NCI-H524 treated with DMSO at 0.1 percent for 48 hours (cell line): ENCODE results near the gene SPECC1L.
"Not testable (repeated sequence)": the region's sequence is repeated elsewhere in the genome, so short reads cannot be mapped to it uniquely, and the experiment has no call there.

Experiments used
- DNase-seq: peaks from one replicate; lab custom pipeline; 2025; lab: John Stamatoyannopoulos, UW

The SPECC1L gene

GRCh38 chr22:24245584-24246561 is 24.8 kb upstream of the SPECC1L start:
- not testable (repeated sequence) for DNase-seq

DNA sequence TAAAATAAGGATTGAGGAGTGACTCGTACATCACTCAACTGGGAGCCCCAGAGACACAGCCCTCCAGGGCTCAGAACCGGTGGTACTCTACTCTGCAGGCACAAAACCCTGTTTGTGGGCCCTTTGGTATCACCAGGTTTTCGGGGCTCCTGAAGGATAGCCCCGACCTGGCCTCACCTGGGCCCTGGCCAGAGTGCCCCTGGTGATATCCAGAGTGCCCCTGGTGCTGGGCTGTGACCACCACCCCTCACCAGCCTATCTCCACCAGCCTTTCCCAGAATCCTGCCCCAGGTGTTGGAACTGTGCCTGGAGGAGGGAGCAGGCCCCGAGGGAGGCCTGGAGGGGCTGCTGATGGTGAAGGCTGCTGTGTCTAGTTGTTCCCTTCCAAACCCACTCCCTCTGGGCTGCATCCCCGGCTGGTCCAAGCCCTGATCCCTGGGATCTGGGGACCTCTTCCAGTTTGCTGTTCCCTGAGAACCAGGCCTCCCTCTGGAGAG is 23.6 kb upstream of the SPECC1L start:
- DNase-seq: no peak

DNA sequence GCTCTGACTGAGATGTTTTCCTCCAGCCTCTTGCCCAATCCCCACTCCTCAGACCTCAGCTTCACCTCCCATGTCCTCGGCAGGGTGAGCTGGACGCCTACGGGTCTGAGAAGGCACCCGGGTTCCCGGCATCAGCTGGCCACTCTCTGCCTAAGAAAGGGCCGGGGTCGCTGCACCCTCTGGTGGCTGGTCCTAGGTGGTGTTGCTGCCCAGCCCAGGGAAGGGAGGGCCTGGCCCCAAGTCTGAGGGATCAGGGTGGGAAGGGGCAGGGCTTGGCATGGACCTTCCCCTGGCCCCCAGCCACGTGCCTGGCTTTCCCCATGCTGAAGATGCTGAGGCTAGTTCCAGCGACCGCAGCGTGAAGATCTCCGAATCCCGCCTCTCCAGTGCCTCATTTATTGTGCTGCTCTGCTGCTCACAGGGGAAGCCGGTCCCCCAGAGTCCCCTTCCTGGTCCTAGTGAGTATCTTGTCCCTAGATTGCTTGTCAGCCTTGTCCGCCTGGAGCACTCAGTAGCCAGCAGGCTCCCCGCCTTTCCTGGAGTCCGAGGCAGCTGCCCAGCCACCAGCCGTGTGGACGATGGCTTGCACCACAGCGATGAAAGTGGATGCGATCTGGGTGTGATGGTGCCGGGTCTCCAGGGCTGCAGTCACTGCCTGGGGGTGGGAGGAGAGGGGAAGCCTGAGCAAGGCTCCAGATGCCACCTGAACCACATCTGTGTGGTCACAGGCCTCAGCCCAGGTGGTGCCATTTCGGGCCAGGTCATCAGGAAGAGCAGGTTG is 22.9 kb upstream of the SPECC1L start:
- DNase-seq: no peak

DNA sequence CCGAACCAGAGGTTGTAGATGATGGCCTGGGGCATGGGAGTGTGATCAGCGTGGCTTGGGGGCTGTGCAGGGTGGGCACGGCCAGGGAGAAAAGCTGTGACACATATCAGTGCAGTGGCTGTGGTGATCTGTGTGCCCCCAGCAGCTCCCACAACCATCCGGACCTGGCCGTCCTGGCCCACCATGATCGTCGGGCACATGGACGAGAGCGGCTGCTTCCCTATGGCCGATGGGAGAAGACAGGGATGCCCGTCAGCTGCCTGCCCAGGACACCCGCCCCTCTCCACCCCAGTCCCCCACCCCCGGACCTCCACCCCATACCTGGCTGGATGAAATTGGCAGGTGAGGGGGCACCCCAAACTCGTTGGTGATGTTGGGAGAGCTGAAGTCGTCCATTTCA is 22.0 kb upstream of the SPECC1L start:
- not testable (repeated sequence) for DNase-seq

GRCh38 chr22:24249413-24249812 is 21.2 kb upstream of the SPECC1L start:
- not testable (repeated sequence) for DNase-seq

- not testable (repeated sequence) for DNase-seq
Observed at GRCh38 chr22:24251286-24251685, 19.3 kb upstream of the SPECC1L start.

- not testable (repeated sequence) for DNase-seq
Observed at GRCh38 chr22:24253126-24253525, 17.5 kb upstream of the SPECC1L start.

DNA sequence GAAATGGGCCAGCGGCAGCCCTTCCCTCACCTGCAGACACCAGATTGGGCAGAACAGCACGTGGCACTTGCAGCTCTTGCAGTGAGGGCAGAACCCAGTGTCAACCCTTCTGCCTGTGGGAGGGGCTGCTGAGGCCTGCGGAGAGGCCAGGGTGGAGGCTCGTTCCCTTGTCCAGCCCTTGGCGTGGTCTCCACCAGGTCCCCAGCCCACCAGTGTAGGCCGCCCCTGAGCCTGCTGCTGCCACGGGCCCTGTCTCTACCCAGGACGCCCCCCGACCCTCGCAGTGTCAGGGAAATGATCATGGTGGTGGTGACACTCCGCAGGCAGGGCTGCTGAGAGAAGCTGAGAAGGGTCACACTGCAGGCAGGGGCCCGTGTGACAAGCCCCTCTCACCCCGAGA is 14.5 kb upstream of the SPECC1L start:
- DNase-seq: not testable (repeated sequence)

DNA sequence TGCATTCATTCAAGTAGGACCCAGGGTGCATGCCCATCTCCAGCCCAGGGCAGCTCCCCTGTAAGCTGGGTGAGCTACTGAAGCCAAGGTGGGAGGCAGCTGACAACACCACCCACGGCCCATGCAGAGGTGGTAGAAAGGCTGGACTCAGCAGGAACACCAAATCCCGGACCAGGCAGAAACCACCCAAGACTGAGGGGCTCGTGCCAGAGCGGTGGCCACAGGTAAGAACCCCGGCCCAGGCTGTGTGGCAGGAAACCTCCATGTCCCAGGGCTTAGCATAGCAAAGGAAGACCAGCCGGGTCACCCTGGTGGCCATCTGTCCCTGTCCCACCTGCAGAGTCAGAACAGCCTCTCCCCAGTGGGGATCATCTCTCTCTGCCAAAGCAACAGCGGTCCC is 13.9 kb upstream of the SPECC1L start:
- DNase-seq: not testable (repeated sequence)

DNA sequence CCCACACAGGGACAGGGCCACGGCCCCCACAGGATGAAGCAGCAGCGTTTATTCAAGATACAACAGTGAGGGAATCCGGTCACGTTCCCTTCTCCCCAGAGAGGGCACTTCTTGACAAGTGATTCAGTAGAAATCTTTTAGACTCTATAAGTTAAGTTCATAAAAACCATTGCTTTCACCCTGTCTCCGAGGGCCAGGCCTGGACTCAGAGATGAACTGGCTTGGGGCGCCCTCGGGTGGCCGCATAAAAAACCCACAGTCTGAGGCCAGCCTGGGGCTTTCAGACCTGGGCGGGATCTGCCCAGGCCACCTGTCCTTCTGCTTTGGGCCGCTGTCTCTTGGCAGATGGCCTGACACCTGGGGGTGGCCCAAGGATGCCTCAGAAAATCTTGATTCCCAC is 11.2 kb upstream of the SPECC1L start:
- peak; percentile 72 for DNase-seq

DNA sequence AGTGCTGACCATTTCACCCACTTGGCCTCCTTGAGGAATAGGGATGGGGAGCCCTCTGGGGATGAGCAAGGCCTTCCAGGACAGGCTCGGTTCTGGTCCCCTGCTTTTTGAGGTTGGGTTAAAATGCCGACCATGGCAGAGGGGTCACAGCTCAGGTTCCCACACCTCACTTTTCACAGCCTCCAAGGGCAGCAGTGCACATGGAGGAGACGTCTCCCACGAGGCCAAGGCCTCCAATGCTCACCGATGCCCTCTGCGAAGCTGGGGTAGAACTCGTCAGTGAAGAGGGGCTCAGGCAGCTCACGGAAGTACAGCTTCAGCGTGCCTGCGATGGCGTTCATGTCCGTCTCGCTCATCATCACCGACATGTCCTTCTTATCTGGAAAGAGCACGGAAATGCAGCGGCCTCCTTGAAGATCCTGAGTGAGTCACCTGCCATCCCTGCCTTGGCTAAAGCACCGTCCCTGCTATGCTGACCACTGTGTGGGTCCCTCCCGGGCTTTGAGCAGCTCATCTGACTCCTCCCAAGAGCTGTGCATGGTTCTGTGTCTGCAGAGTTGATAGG is 8.4 kb upstream of the SPECC1L start:
- DNase-seq: not testable (repeated sequence)

GRCh38 chr22:24263479-24263878 is 7.2 kb upstream of the SPECC1L start:
- DNase-seq: not testable (repeated sequence)

- DNase-seq: not testable (repeated sequence)
Observed at GRCh38 chr22:24264329-24264896, 6.2 kb upstream of the SPECC1L start.

DNA sequence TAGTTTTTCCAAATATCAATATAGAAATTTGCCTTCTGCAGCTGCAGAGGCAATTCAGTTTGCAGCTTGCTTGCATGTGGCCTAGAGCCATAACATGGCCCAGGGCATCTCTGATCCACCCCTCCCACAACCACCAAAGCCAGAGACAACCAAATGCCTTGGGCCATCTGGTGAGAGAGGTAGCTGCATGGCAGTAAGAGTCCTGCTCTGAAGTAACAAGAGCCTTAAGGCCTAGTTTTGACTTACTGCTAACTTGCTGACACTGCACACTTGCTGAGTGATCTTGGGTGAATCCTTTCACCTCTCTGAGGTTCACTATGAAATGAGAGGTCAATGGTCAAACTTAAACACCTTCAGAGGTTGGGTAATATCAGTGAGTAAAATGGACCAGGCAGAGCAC is 4.9 kb upstream of the SPECC1L start:
- DNase-seq: no peak

GRCh38 chr22:24266495-24266894 is 4.1 kb upstream of the SPECC1L start:
- DNase-seq: not testable (repeated sequence)

GRCh38 chr22:24271386-24271854 is 789 bp downstream of the SPECC1L start:
- no peak for DNase-seq

DNA sequence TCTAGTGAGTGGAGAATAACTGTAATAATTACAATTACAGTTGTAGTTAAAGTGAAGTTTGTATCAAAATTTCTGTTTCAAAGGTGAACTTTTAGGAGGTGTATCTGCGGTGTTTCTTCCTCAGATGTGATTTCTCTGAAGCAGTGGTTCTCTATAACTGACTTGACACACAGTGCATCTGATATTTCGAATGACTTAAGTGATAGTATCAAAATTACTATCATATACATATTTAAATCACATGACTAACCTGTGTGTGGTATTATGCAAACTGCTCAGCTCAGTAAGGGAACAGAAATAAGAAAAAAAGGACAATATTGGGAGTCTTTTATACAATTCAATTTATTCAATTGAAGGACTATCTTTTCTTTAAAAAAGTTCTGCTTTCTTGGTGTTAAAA is 2.4 kb downstream of the SPECC1L start:
- not testable (repeated sequence) for DNase-seq

- DNase-seq: not testable (repeated sequence)
Observed at GRCh38 chr22:24273906-24274305, 3.3 kb downstream of the SPECC1L start.

- DNase-seq: not testable (repeated sequence)
Observed at GRCh38 chr22:24274696-24275405, 4.2 kb downstream of the SPECC1L start.

DNA sequence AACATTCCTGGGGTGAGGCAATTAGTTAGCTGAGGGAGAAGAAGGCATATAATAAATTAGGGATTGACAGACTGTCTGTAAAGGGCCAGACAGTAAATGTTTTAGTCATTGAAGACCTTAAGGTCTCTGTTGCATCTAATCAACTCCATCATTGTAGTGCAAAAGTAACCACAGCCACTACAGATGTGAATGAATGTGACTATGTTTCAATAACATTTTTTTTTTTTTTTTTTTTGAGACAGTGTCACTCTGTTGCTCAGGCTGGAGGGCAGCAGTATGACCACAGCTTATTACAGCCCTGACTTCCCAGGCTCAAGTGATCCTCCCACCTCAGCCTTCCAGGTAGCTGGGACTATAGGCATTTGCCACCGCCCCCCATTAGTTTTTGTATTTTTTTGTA is 9.7 kb downstream of the SPECC1L start:
- DNase-seq: not testable (repeated sequence)

GRCh38 chr22:24282401-24282800 is 11.8 kb downstream of the SPECC1L start:
- no peak for DNase-seq
